HepG2 (cell line): Measurements from ENCODE around the gene CYTH1. TPM values are rescaled to one million over a fixed set of nuclear protein-coding genes. Genes with fewer than 3 reads are reported as not detected.

Experiments used
- DZIP1 ChIP-seq: sonication (generic); formaldehyde crosslinking; IDR thresholded peaks from 2 replicates; pipeline ENCODE4 v1.5.0; 2020; ENCODE audit warnings: mild to moderate bottlenecking, missing genetic modification reagents
- GPN1 ChIP-seq: sonication (generic); formaldehyde crosslinking; IDR thresholded peaks from 2 replicates; pipeline ENCODE4 v1.5.1; 2020; ENCODE audit warnings: missing genetic modification reagents, borderline replicate concordance
- HOXA3 ChIP-seq: sonication (generic); formaldehyde crosslinking; IDR thresholded peaks from 2 replicates; pipeline ENCODE4 v1.5.0; 2020; ENCODE audit warnings: missing genetic modification reagents
- MXI1 ChIP-seq: IDR thresholded peaks from 3 replicates; pipeline ENCODE4 v1.6.1; 2012; ENCODE audit warnings: low read depth, low read length, inconsistent platforms, borderline replicate concordance
- NCOA2 ChIP-seq: sonication (generic); formaldehyde crosslinking; IDR thresholded peaks from 2 replicates; pipeline ENCODE4 v1.8.0; 2022; ENCODE audit warnings: inconsistent platforms
- NR2C2 ChIP-seq: sonication (generic); formaldehyde crosslinking; IDR thresholded peaks from 2 replicates; pipeline ENCODE4 v1.4.0; 2020; ENCODE audit warnings: missing genetic modification reagents, mild to moderate bottlenecking, moderate library complexity, borderline replicate concordance
- RBM39 ChIP-seq: fragments of 200-400 bp; formaldehyde crosslinking; IDR thresholded peaks from one replicate; pipeline ENCODE4 v1.6.1; 2018; ENCODE audit warnings: antibody characterized with exemption, mild to moderate bottlenecking, low read depth, low read length; ENCODE audit not compliant: poor library complexity, severe bottlenecking
- SAP130 ChIP-seq: IDR thresholded peaks from 2 replicates; pipeline ENCODE4 v1.6.1; 2016; ENCODE audit warnings: low read depth
- SMYD3 ChIP-seq: sonication (generic); formaldehyde crosslinking; IDR thresholded peaks from 2 replicates; pipeline ENCODE4 v1.8.1; 2023; ENCODE audit warnings: mild to moderate bottlenecking, missing genetic modification reagents
- SNAPC2 ChIP-seq: sonication (generic); formaldehyde crosslinking; IDR thresholded peaks from 2 replicates; pipeline ENCODE4 v1.8.1; 2022; ENCODE audit warnings: mild to moderate bottlenecking, missing genetic modification reagents
- SYNCRIP ChIP-seq: fragments of 200-400 bp; formaldehyde crosslinking; IDR thresholded peaks from 2 replicates; pipeline ENCODE4 v1.6.1; 2018; ENCODE audit warnings: mild to moderate bottlenecking, low read depth, low read length; ENCODE audit not compliant: insufficient read depth
- TAF1 ChIP-seq: sonication (generic); formaldehyde crosslinking; IDR thresholded peaks from 2 replicates; pipeline ENCODE4 v1.4.0; 2020; ENCODE audit warnings: missing genetic modification reagents
- TP53 ChIP-seq: sonication (generic); formaldehyde crosslinking; conservative IDR thresholded peaks from 2 replicates; pipeline ENCODE4 v1.4.0; 2020; ENCODE audit warnings: missing genetic modification reagents
- XBP1 ChIP-seq: sonication (generic); formaldehyde crosslinking; IDR thresholded peaks from 2 replicates; pipeline ENCODE4 v1.5.0; 2020; ENCODE audit warnings: missing genetic modification reagents
- ZBTB1 ChIP-seq: sonication (generic); formaldehyde crosslinking; IDR thresholded peaks from 2 replicates; pipeline ENCODE4 v1.4.0; 2020; ENCODE audit warnings: missing genetic modification reagents, borderline replicate concordance
- ZFY ChIP-seq: sonication (generic); formaldehyde crosslinking; IDR thresholded peaks from 2 replicates; pipeline ENCODE4 v1.4.0; 2020; ENCODE audit warnings: missing genetic modification reagents
- ZNF326 ChIP-seq: sonication (generic); formaldehyde crosslinking; IDR thresholded peaks from 2 replicates; pipeline ENCODE4 v1.4.0; 2020; ENCODE audit warnings: missing genetic modification reagents, borderline replicate concordance
- ZNF558 ChIP-seq: sonication (generic); formaldehyde crosslinking; IDR thresholded peaks from 2 replicates; pipeline ENCODE4 v1.9.0; 2022; ENCODE audit warnings: mild to moderate bottlenecking, missing genetic modification reagents, borderline replicate concordance
- ZNF768 ChIP-seq: sonication (generic); formaldehyde crosslinking; IDR thresholded peaks from 2 replicates; pipeline ENCODE4 v1.4.0; 2020; ENCODE audit warnings: missing genetic modification reagents
- ZNF775 ChIP-seq: sonication (generic); formaldehyde crosslinking; IDR thresholded peaks from 2 replicates; pipeline ENCODE4 v1.4.0; 2020; ENCODE audit warnings: missing genetic modification reagents, mild to moderate bottlenecking, moderate library complexity, borderline replicate concordance
- polyA plus RNA-seq, 8 experiments: library from polyadenylated mRNA; depleted of rRNA in 3 of 8; stranded (reverse) in 7 of 8; unstranded in 1 of 8; fragments of >200 nt; fragmentation: Illumina TruSeq in 4 of 8; extraction: Trizol in 4 of 8; gene quantifications; 2 replicates each; pipeline versions ENCODE4 v1.2.1 to v1.2.3, GENCODE V29; 2011 to 2016; ENCODE audit warnings: low read depth in 4 of 8, missing spikeins in 1 of 8, mixed read lengths in 1 of 8; ENCODE audit not compliant: insufficient read depth in 1 of 8
- total RNA-seq, 5 experiments: library from RNA; depleted of rRNA; stranded (reverse); fragments of >200 nt; fragmentation: Illumina TruSeq; extraction: Trizol; gene quantifications; 2 replicates each; pipeline ENCODE4 v1.2.3, GENCODE V29; 2016; ENCODE audit warnings: low read depth in 1 of 5
- TF ChIP-seq, protein P1 (sequence below): sonication (generic); formaldehyde crosslinking; IDR thresholded peaks from 2 replicates; pipeline ENCODE4 v1.8.0; 2022; ENCODE audit warnings: low read depth, missing genetic modification reagents
- TF ChIP-seq, protein P2 (sequence below): sonication (generic); formaldehyde crosslinking; IDR thresholded peaks from 2 replicates; pipeline ENCODE4 v1.5.1; 2020; ENCODE audit warnings: missing genetic modification reagents, mild to moderate bottlenecking, borderline replicate concordance
- TF ChIP-seq, protein P3 (sequence below): sonication (generic); formaldehyde crosslinking; IDR thresholded peaks from 2 replicates; pipeline ENCODE4 v1.5.0; 2020; ENCODE audit warnings: mild to moderate bottlenecking, missing genetic modification reagents, moderate library complexity

Gene CYTH1
- total and polyA plus RNA-seq, 2 of the 13 experiments (the other 11 are each of a cell fraction or from before 2014, with no cell fraction given): 20.1 to 48.9 TPM

DNA sequence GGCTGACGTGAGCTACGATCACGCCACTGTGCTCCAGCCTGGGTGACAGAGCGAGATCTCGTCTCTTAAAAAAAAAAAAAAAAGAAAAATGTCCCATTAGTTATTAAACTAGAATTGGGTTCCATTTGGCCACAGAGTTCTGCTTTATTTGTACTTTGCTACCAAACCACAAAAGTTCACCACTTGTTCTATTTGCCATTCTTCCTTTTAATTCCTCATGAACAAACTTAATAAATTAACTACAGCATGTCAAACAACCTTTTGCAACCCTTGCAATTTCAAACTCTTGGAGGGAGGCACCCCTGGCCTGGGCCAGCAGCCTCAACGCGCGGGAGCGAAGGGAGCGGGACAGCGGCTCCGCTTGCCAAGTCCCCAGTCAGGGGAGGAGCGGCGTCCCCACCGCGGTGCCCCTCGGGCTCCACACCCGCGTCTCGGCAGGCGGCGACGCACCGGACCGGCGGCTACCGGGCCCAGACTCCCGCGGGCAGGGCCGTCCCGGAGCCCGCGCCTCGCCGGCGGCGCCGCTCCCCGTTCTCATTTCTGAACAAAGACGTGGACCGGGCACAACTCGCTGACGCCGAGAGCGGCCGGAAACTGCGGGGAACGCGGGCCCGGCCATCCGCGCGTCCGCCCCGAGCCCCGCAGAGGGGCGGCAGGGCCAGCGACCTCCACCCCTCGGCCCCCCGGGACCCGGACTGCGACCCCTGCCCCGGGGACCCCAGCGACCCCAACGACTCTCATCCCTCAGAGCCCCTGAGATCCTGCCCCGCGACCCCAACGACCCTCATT is 775 bp downstream of the CYTH1 start (continued):
- TF ChIP-seq TAF1: peak; percentile 11; the same call in 1 of the 2 replicates
- TF ChIP-seq SYNCRIP: no peak
- no peak for TF ChIP-seq SMYD3 (CRISPR knock-in tag)
- TF ChIP-seq DZIP1 (CRISPR knock-in tag): no peak
- TF ChIP-seq MXI1: no peak
- TF ChIP-seq, protein P1, sequence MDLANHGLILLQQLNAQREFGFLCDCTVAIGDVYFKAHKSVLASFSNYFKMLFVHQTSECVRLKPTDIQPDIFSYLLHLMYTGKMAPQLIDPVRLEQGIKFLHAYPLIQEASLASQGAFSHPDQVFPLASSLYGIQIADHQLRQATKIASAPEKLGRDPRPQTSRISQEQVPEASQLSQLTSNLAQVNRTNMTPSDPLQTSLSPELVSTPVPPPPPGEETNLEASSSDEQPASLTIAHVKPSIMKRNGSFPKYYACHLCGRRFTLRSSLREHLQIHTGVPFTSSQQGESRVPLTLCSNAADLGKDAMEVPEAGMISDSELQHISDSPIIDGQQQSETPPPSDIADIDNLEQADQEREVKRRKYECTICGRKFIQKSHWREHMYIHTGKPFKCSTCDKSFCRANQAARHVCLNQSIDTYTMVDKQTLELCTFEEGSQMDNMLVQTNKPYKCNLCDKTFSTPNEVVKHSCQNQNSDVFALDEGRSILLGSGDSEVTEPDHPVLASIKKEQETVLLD: peak; percentile 50; the same call in 1 of the 2 replicates
- peak; percentile 74 for TF ChIP-seq HOXA3 (CRISPR knock-in tag)
- TF ChIP-seq ZNF768 (CRISPR knock-in tag): no peak
- peak; percentile 18; the same call in 1 of the 2 replicates for TF ChIP-seq NR2C2 (CRISPR knock-in tag)
- TF ChIP-seq NCOA2 (CRISPR knock-in tag): peak; percentile 14; the same call in 1 of the 2 replicates
- TF ChIP-seq GPN1: no peak
- no peak for TF ChIP-seq ZNF775 (CRISPR knock-in tag)
- peak; percentile 77 for TF ChIP-seq ZFY (CRISPR knock-in tag)
- no peak for TF ChIP-seq ZBTB1
- no peak for TF ChIP-seq ZNF326
- peak; percentile 55 for TF ChIP-seq SAP130 (CRISPR knock-in tag)
- no peak for TF ChIP-seq TP53
- TF ChIP-seq, protein P2, sequence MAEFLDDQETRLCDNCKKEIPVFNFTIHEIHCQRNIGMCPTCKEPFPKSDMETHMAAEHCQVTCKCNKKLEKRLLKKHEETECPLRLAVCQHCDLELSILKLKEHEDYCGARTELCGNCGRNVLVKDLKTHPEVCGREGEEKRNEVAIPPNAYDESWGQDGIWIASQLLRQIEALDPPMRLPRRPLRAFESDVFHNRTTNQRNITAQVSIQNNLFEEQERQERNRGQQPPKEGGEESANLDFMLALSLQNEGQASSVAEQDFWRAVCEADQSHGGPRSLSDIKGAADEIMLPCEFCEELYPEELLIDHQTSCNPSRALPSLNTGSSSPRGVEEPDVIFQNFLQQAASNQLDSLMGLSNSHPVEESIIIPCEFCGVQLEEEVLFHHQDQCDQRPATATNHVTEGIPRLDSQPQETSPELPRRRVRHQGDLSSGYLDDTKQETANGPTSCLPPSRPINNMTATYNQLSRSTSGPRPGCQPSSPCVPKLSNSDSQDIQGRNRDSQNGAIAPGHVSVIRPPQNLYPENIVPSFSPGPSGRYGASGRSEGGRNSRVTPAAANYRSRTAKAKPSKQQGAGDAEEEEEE (CRISPR knock-in tag): no peak
- TF ChIP-seq ZNF558 (CRISPR knock-in tag): no peak
- TF ChIP-seq XBP1 (CRISPR knock-in tag): no peak
- no peak for TF ChIP-seq SNAPC2 (CRISPR knock-in tag)
- no peak for TF ChIP-seq RBM39
- TF ChIP-seq, protein P3, sequence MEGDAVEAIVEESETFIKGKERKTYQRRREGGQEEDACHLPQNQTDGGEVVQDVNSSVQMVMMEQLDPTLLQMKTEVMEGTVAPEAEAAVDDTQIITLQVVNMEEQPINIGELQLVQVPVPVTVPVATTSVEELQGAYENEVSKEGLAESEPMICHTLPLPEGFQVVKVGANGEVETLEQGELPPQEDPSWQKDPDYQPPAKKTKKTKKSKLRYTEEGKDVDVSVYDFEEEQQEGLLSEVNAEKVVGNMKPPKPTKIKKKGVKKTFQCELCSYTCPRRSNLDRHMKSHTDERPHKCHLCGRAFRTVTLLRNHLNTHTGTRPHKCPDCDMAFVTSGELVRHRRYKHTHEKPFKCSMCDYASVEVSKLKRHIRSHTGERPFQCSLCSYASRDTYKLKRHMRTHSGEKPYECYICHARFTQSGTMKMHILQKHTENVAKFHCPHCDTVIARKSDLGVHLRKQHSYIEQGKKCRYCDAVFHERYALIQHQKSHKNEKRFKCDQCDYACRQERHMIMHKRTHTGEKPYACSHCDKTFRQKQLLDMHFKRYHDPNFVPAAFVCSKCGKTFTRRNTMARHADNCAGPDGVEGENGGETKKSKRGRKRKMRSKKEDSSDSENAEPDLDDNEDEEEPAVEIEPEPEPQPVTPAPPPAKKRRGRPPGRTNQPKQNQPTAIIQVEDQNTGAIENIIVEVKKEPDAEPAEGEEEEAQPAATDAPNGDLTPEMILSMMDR: 0 out of 2 replicates have a peak, but pooled peaks have one; percentile 15
